Measurements from ENCODE around the gene NAALADL2.

DNA sequence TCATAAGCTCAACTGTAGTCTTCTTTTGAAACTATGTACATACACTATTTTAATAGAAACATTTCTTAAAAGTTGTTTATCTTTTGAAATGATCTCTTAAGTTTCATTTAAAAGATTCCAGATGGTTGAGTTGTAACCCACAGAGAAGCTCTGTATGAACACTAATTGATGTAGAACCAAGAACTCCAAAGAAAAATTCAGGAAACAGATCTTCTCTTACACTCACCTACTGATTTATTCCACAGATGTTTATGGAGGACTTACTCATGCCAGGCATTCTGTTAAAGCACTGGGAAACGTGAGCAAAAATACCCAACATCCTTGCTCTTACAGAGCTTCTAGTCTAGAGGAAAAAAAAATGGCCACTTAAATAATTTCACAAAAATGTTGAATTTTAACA is 551.1 kb downstream of the NAALADL2 start:
- TF ChIP-seq CTCF (IDR thresholded peaks at IDR 0.05) (no peak), POLR2A (IDR thresholded peaks at IDR 0.05) (no peak), POLR2AphosphoS5 (IDR thresholded peaks at IDR 0.05) (no peak)

Data from upper lobe of left lung (tissue), 4 donors.